IPS-15b (cell line): Measurements from ENCODE around the gene GOLGA6L4.
"Not testable (repeated sequence)": the region's sequence is repeated elsewhere in the genome, so short reads cannot be mapped to it uniquely, and the experiment has no call there.

ENCODE experiments used
- H3K27me3 ChIP-seq: one replicate; pipeline ENCODE4 v1.6.1; 2013; ENCODE audit warnings: low read length; ENCODE audit not compliant: control insufficient read depth, insufficient read depth
- H3K36me3 ChIP-seq: one replicate; pipeline ENCODE4 v1.6.1; 2013; ENCODE audit warnings: low read length; ENCODE audit not compliant: control insufficient read depth, insufficient read depth
- H3K4me1 ChIP-seq: one replicate; pipeline ENCODE4 v1.6.1; 2013; ENCODE audit warnings: mild to moderate bottlenecking, low read length; ENCODE audit not compliant: control insufficient read depth, insufficient read depth
- H3K4me3 ChIP-seq: one replicate; pipeline ENCODE4 v1.5.1; 2013; ENCODE audit warnings: low read depth, low read length
- H3K9ac ChIP-seq: one replicate; pipeline ENCODE4 v1.6.1; 2013; ENCODE audit warnings: low read depth, mild to moderate bottlenecking, low read length
- H3K9me3 ChIP-seq: one replicate; pipeline ENCODE4 v1.6.1; 2013; ENCODE audit warnings: mild to moderate bottlenecking, low read length; ENCODE audit not compliant: control insufficient read depth, insufficient read depth

Gene GOLGA6L4, protein sequence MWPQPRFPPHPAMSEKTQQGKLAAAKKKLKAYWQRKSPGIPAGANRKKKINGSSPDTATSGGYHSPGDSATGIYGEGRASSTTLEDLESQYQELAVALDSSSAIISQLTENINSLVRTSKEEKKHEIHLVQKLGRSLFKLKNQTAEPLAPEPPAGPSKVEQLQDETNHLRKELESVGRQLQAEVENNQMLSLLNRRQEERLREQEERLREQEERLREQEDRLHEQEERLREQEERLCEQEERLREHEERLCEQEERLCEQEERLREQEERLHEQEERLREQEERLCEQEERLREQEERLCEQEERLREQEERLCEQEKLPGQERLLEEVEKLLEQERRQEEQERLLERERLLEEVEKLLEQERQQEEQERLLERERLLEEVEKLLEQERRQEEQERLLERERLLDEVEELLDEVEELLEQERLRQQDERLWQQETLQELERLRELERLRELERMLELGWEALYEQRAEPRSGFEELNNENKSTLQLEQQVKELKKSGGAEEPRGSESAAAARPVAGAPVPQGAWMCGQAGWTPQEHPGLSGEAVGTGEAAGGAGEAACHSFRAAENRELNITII

GRCh38 chr15:84235573-84235972 is at the start of gene GOLGA6L4:
GOLGA6L4 (plus strand) TSS chr15:84235773; CDS start chr15:84235835, 62 bp downstream.
- H3K9me3 ChIP-seq, H3K27me3 ChIP-seq, H3K9ac ChIP-seq, H3K36me3 ChIP-seq, H3K4me3 ChIP-seq, H3K4me1 ChIP-seq: not testable (repeated sequence)

GRCh38 chr15:84192982-84193381 is 42.6 kb upstream of the GOLGA6L4 start:
- H3K4me1 ChIP-seq, H3K9me3 ChIP-seq, H3K27me3 ChIP-seq, H3K9ac ChIP-seq, H3K4me3 ChIP-seq, H3K36me3 ChIP-seq: not testable (repeated sequence)

GRCh38 chr15:84195603-84196002 is 40.0 kb upstream of the GOLGA6L4 start:
- not testable (repeated sequence) for H3K9ac ChIP-seq, H3K27me3 ChIP-seq, H3K9me3 ChIP-seq, H3K4me3 ChIP-seq, H3K36me3 ChIP-seq, H3K4me1 ChIP-seq

DNA sequence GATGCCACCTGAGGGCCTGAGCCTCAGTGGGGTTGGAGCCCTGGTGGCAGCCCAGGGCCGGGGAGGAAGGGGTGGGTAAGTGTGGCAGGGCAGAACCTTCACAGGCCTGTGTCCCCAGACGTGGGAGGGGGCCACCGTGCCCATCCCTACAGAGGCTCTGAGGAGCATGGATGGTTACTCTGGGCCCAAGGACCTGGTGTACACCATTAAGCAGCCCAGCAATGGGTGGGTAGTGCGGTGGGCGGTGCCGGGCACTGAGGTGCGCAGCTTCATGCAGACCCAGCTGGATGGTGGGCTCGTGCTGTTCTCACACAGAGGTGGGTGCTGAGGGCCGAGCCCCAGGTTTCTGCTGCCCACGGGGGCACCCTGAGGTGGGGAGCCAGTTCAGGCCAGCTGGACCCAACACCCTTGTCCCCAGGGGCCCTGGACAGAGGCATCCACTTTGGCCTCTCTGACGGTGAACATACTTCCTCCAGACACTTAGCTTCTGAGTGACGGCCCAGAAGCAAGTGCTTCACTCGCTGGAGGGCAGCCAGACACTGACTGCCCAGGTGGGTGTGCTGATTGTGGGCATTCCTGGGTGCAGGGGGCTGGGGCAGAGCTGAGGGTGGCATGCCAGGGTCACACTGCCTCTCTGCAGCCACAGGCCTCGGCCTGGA is 38.9 kb upstream of the GOLGA6L4 start:
- H3K9me3 ChIP-seq, H3K4me1 ChIP-seq, H3K27me3 ChIP-seq, H3K4me3 ChIP-seq, H3K36me3 ChIP-seq, H3K9ac ChIP-seq: not testable (repeated sequence)

DNA sequence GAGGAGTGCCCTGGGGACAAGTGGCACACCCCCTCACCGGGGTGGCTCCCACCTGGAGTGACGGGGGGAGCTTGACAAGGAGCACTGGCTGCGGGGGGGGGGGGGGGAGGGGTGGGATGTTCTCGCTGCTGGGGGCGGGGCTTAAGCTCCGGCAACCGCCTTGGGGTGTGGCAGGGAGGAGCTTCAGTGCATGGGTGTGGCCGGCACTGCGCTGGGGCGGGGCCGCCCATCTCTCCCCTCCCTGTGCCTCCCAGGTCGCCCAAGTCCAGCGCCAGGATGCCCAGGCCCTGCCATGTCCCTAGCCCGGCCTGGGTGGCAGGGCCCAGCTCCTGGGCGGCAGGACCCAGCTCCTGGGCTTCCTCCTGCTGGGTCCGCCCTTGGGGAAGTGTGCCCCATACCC is 35.7 kb upstream of the GOLGA6L4 start:
- not testable (repeated sequence) for H3K4me3 ChIP-seq, H3K9ac ChIP-seq, H3K27me3 ChIP-seq, H3K4me1 ChIP-seq, H3K36me3 ChIP-seq, H3K9me3 ChIP-seq

- not testable (repeated sequence) for H3K9ac ChIP-seq, H3K36me3 ChIP-seq, H3K9me3 ChIP-seq, H3K4me1 ChIP-seq, H3K4me3 ChIP-seq, H3K27me3 ChIP-seq
These were observed 10.9 kb downstream of the GOLGA6L4 start for GRCh38 chr15:84246441-84246840.
